GM18502 (cell line): ENCODE measurements around the gene BCS1L.

ENCODE experiments used
- ATAC-seq: cut with Tn5 transposase; IDR thresholded peaks from one replicate; pipeline ENCODE4 v1.9.1; 2021; ENCODE audit warnings: mild to moderate bottlenecking; ENCODE audit not compliant: unreplicated experiment, poor library complexity

BCS1L gene

DNA sequence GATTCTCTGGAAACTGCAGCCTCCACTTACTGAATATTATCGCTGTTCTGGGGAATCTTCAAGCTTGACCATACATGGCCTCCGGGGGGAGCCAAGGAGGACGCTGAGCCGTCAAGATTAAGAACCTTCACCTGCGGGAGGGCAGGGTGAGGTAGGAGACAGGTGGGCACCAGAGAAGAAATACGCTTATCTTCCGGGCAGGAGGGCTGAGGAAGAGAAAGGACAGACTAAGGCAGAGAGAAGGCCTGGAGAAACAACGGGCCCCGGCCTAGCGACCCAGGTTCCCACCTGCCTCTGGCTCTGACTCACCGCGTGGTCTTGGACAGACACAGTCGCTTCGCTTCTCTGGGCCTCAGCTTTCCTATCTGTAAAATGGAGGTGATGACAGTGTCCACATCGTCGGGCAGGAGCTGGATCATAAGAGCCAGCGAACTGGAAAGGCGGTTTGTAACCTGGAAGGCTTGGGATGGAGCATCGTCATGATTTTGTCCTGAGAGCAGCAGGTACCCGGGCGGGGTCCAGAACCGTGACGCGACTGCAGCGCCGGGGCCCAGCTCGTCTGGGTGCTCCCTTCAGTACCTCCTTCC is 719 bp upstream of the BCS1L start:
- ATAC-seq: peak; percentile 51

DNA sequence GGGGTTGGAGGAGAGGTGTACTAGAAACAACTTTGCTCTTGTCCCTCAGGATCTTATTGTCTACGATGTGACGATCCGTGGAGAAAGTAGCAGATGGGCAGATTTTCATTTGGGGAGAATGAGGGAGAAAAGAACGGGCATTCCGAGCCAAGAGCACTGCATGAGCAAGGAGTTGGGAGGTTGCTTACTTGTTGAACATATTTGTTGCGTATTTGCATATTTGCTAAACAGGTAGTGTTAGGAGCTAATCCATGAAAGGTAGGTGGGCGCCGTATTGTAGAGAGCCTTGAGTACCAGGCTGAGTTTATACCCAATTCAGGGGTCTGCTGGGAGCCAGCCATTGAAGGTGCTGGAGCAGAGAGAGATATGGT is 490 bp downstream of the BCS1L start:
- no peak for ATAC-seq

DNA sequence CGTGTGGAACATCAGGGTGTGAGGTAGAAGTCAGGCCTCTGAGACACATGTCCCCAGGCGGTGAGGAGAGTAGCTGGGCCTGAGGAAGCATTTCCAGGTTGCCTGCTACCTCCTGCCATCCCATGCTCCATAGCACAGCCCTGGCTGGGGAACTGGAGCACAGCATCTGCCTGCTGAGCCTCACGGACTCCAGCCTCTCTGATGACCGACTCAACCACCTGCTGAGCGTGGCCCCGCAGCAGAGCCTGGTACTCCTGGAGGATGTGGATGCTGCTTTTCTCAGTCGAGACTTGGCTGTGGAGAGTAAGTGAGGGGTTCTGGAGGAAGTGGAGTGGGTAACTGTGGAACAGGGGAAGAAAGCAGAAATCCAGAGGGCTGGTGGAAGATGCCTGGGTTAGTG is 2.9 kb downstream of the BCS1L start:
- ATAC-seq: no peak

DNA sequence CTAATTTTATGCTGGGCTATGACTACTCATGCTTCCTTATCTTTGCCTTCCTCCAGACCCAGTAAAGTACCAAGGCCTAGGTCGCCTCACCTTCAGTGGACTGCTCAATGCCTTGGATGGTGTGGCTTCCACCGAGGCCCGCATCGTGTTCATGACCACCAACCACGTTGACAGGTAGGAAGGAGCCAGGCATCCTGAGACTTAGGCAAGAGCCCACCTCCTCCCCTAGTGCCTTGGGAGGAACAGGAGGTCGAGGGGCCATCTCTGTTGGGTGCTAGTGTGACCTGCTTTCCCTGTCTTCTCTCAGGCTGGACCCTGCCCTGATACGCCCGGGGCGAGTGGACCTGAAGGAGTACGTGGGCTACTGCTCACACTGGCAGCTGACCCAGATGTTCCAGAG is 3.3 kb downstream of the BCS1L start:
- no peak for ATAC-seq

DNA sequence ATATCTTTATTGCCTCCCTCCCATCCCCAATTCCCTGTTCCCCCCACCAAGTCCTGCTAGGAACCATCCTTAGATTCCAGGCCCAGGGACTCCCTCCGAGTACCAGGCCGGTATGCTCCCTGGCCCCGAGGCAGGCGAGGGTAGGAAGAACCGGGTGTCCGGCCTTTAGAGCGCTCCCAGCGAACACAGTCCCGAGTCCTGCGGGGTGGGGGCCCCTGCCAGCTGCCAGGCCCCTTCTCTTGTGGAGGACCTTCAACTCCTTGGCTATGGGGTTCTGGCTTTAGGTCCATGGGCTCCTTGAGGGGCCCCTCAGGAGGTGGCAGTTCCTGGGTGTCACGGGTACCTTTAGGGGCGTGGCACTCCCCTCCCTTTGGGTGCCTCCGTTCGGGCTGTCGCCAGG is 4.4 kb downstream of the BCS1L start:
- ATAC-seq: no peak

DNA sequence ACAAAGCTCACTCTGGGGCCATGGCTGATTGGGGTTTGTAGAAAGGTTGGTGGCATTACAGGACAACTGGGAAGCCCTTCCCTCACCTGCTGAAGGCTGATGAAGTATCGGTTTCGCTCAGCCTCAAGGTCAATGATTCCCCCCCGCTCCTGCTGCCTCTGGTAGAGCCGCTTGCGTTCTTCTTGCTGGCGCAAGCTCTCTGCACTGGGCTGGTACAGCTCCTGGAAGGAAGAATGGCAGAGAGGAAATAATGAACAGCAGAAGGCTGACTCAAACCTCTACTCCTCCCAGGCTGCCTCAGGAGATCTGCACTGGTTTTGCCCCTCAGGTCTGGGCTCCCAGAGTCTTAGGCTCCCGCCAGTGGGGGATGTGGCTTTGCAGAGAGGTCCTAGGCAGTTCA is 5.2 kb downstream of the BCS1L start:
- ATAC-seq: no peak

DNA sequence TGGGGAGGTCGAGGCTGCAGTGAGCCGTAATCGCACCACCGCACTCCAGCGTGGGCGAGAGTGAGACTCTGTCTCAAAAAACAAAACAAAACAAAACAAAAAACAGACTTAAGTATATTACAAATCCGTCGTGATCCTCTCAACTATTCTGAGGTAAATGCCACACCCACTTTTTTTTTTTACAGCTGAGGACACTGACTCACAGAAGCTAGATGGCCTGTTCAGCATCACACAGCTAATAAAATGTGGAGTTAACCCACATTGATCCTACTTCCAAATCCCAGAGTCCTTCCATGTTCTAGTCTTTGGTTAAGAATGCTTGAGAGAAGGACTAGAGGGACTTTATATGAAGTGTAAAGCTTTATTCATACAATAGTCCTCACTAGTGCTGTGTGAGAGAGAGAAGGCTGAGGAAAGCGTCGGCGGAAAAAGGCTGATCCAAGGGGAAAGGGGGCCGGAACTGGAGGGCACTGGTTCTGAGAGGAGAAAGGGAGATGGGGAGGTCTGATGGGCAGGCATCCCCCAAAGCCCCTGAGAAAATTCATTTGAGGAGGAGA is 11.7 kb downstream of the BCS1L start:
- no peak for ATAC-seq

DNA sequence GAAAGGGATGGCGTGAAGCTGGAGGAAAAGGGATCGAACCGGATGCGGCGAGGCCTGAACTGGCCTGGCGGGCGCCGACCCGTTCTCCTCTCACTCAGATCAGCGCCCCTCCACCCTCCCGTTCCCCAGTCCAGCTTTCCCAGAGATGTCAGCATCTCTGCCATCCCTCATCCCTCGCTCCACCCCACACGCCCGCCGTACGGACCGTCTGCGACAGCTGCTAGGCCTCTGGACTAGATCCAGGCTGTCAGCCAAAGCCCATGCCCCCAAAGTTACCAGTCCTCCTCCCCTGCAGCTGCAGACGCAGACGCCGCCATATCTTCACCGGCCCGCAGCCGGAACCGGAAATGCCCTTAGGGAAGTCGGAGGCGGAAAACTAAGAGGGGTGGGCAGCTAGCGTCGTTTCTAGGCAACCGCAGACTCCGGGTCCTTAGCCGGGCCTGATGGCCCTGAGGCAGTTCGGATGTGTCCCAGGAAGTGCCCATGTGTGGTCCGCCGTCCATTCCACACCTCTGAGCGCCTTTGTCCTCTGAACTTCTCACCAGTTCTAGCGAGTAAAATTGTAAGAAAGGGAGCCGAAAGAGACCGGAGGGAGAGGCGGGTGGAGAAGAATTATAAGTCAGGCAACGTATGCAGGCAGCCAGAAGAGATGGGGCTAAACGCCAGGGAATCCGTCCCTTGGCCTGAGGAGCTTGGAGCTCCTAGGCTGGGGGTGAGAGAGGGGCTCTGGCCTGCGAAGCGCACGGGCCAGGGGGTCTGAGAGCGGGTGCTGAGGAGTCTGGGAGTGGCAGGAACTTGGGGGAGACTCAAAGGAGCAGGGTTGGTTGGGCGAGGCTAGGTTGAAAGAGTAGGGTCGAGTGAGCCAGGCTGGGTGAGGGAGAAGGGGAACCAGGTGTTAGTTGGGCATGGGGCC is 12.4 kb downstream of the BCS1L start, which contains the start of the genes RNF25 and STK36:
Gene RNF25 (minus strand): TSS at position 349 of the 913 bp plus-strand sequence. CDS start 32 bp downstream, at position 317.
Gene STK36 (plus strand): TSS at position 433 of the 913 bp plus-strand sequence. CDS start 744 bp downstream, outside the sequence.
- peak; percentile 99 for ATAC-seq

DNA sequence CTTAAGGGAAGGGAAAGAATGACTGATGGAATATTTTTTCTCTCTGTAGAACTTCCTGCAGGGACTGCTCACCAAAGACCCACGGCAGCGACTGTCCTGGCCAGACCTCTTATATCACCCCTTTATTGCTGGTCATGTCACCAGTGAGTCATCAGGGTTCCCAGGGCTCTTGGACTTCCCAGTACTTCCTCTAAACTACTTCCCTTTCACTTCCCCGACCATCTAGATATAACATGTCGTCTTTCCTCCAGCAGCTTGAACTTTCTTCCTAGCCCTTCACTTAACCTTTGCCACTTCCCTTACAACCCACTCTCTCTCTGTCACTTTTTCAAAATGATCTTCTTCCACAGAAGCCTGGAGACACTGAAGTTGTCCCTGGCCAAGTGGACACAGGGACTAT is 19.6 kb downstream of the BCS1L start:
- no peak for ATAC-seq

DNA sequence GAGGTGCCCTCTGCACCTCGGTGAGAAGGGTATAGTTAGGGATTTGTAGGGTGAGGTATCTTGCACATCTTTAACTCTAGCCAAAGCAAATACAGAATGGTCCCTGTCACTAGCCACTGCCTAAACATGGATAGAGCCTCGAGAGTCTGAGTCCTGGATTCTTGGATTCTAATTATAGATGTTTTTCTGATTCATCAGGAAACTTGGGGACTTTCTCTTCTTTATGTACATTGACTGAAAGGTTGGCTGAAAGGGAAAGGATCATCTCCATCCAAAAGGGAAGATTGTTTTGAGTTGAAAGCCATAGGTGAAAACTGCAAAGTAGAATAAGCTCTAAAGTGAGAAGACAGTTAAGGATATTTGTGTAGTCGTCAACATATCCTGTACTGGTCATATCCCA is 20.6 kb downstream of the BCS1L start:
- no peak for ATAC-seq

DNA sequence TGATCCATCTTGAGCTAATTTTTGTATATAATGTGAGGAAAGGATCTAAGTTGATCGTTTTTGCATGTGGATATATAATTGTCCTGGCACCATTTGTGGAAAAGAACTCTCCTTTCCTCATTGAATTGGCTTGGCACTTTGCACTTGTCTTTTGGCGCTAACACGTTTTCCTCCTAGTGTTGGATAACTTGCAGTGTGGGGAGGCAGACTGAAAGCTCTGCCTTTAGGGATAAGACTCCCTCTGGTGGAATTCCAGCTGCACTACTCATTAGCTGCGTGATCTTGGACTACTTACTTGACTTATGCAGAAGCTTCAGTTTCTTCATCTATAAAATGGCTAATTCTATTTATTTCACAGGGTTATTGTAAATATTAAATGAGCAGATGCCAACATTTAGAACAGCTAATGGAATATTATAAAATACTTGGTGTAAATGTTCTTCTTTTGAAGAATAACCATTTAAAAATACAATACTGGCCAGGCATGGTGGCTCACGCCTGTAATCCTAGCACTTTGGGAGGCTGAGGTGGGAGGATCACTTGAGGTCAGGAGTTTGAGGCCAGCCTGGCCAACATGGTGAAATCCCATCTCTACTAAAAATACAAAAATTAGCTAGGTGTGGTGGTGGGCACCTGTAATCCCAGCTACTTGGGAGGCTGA is 28.0 kb downstream of the BCS1L start:
- ATAC-seq: peak; percentile 56

DNA sequence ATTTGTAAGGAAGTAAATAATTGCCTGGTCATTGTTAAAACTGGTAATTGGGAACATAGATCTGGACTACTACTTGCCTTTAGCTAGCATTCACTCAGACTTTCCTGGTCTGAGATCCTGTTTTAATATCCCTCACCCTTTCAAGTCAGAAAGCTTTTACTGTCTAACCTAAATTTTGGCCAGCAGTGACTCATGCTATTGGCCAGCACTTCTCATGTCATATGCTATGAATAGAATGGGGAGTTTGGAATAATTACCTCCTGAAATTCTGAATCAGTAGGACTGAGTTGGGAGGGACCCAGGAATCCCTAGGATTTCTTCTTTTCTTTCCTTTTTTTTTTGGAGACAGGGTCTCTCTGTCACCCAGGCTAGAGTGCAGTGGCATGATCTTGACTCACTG is 31.8 kb downstream of the BCS1L start:
- ATAC-seq: no peak

DNA sequence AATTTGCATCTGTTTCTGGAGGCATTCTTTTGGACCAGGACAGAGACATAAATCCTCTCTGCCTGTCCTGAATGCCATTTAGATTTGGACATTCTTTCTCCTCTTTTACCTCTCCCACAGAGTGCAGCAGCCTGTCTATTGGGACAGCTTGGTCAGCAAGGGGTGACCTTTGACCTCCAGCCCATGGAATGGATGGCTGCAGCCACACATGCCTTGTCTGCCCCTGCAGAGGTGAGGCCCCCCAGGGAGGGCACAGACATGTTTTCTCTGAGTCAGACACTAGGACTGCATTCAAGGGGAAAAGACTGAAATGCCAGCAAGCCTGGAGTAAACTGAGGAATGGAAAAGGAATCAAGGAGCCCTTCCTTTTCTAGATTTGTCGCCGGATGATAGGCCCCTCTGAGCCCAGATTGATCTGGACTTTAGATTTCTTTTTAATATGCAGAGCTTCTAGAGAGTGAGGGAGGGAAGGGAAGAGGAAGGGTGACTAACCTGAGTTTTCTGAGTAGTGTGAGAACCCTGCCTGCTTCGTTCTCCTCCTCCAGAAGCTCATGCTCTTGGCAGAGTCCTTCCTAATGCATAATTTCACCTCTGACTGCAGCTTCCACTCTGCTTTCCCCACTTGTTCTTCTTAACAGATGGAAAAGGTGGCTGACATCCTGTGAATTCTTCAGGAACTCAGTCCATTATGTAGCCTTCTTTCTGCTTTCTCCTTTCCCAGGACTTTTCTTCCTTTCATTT is 35.1 kb downstream of the BCS1L start:
- no peak for ATAC-seq

DNA sequence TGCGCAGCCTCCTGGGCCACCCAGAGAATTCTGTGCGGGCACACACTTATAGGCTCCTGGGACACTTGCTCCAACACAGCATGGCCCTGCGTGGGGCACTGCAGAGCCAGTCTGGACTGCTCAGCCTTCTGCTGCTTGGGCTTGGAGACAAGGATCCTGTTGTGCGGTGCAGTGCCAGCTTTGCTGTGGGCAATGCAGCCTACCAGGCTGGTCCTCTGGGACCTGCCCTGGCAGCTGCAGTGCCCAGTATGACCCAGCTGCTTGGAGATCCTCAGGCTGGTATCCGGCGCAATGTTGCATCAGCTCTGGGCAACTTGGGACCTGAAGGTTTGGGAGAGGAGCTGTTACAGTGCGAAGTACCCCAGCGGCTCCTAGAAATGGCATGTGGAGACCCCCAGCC is 39.4 kb downstream of the BCS1L start:
- no peak for ATAC-seq

DNA sequence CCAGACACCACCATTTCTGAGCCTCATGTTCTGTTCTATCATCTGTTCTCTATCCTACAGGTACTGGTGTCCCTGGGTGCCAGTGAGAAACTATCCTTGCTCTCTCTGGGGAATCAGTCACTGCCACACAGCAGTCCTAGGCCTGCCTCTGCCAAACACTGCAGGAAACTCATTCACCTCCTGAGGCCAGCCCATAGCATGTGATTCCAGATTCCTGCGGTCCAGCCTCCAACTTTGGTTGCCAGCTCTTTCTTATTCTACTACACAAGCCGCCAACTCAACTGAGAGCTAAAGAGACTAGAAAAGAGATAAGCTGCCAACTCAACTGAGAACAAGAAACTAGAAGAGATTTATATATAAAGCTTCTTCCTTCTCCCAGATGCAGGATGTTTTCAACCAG is 42.3 kb downstream of the BCS1L start:
- ATAC-seq: no peak

DNA sequence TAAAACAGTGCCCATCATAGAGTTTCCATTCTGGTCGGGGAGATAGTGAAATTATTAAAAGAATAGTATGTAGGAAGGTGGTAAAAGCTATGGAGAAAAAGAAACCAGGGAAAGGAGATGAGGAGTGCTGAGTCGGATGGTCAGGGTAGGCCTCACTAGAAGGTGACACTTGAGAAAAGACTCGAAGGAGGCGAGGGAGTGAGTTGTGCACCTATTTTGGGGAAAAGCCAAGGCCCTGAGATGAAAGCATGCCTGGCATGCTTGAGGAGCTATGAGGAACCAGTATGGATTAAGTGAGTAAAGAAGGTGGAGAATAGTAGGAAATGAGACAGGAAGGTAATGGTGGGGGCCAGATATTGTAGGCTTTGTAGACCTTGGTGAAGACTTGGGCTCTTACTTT is 43.9 kb downstream of the BCS1L start:
- ATAC-seq: no peak

DNA sequence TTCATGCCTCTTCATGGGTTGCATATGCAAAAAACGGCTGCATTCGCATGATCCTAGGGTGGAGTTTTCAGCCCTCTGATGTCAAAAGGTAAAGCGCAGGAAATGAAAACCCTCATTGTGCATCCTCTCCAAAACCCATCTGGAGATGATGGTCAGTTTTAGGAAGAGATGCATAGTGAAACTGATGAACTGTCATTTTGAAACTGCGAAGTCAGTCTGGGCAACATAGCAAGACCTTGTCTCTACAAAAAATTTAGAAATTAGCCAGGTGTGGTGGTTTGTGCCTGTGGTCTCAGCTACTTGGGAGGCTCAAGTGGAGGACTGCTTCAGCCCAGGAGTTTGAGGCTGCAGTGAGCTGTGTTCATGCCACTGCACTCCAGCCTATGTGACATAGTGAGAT is 48.6 kb downstream of the BCS1L start:
- peak; percentile 39 for ATAC-seq

DNA sequence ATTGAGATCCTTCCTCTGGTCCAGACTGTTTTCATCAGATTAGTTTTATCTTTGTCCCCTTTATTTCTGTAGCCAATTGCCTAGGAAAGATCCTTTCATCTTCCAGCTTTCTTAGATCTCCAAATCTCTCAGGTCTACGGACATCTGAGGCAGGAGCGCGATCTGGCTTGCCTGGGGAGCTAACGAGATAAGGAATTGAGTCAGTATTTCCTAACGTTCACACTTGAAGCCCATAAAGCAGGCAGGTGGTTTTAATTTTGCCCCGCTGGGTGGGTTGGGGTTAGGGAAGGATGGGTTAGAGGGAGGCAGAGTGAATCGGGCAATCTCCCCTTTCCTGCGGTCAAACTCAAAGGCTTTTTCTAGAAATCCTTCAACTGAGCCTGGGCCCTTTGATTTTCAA is 50.4 kb downstream of the BCS1L start:
- no peak for ATAC-seq

DNA sequence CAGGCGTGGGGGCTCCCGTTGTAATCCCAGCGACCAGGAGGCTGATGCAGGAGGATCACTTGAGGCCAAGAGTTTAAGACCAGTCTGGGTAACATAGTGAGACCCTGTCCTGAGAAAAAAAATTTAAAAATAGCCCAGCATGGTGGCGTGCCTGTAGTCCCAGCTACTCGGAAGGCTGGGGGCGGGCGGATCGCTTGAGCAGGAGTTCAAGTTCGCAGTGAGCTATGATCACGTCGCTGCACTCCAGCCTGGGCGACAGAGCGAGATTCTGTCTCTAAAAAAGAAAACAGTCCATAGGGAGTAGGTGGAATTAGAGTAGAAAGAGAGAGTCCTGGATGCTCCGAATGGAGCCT is 50.8 kb downstream of the BCS1L start:
- ATAC-seq: no peak
